ENCODE results near the gene RGL2.
A peak's percentile ranks its signal among the peaks of the same experiment; 100 is the strongest.

- TF ChIP-seq MTA3 (CRISPR knock-in tag; IDR thresholded peaks at IDR 0.05) (no peak), ZNF12 (CRISPR knock-in tag; IDR thresholded peaks at IDR 0.05) (no peak), CTCF (CRISPR knock-in tag; IDR thresholded peaks at IDR 0.05) (peak; percentile 53; the same call in 1 of the 2 replicates), ZBTB1 (CRISPR knock-in tag; IDR thresholded peaks at IDR 0.05; ENCODE audit: borderline replicate concordance) (no peak), ZNF781 (CRISPR knock-in tag; IDR thresholded peaks at IDR 0.05; ENCODE audit: borderline replicate concordance, not compliant biosample characterization) (no peak)
Measured at GRCh38 chr6:33323623-33323948, 24.8 kb upstream of the RGL2 start.

Measured in HepG2 (cell line).